Measurements from ENCODE around the gene TET3. TPM values are rescaled to one million over a fixed set of nuclear protein-coding genes. Genes with fewer than 3 reads are reported as not detected.

TET3 gene
- polyA plus RNA-seq, 4 donors = 14.1 to 24.9 (median 22.8) TPM

- no peak for DNase-seq (ENCODE audit: low read depth in 4 of 4, low spot score in 3 of 4)
Measured at GRCh38 chr2:73985308-73986084, 786 bp downstream of the TET3 start.

- DNase-seq (ENCODE audit: low read depth in 4 of 4, low spot score in 3 of 4) = no peak
Measured at GRCh38 chr2:73986085-73986681, 1.5 kb downstream of the TET3 start.

- no peak for DNase-seq (ENCODE audit: low read depth in 4 of 4, low spot score in 3 of 4)
Measured at GRCh38 chr2:73987109-73987947, 2.6 kb downstream of the TET3 start.

GRCh38 chr2:73987948-73988700, 3.4 kb downstream of the TET3 start:
- DNase-seq (ENCODE audit: low read depth in 4 of 4, low spot score in 3 of 4) = no peak

- DNase-seq (ENCODE audit: low read depth in 4 of 4, low spot score in 3 of 4) = no peak
Measured at GRCh38 chr2:73989972-73990371, 5.3 kb downstream of the TET3 start.

- no peak for DNase-seq (ENCODE audit: low read depth in 4 of 4, low spot score in 3 of 4)
Measured at GRCh38 chr2:73990531-73990930, 5.8 kb downstream of the TET3 start.

GRCh38 chr2:73992036-73992435, 7.3 kb downstream of the TET3 start:
- no peak for DNase-seq (ENCODE audit: low read depth in 4 of 4, low spot score in 3 of 4)

GRCh38 chr2:73993376-73993775, 8.7 kb downstream of the TET3 start:
- DNase-seq (ENCODE audit: low read depth in 4 of 4, low spot score in 3 of 4) = no peak

- DNase-seq (ENCODE audit: low read depth in 4 of 4, low spot score in 3 of 4) = no peak
Measured at GRCh38 chr2:73993778-73994177, 9.1 kb downstream of the TET3 start.

- DNase-seq (ENCODE audit: low read depth in 4 of 4, low spot score in 3 of 4) = no peak
Measured at GRCh38 chr2:73994178-73994831, 9.6 kb downstream of the TET3 start.

- no peak for DNase-seq (ENCODE audit: low read depth in 4 of 4, low spot score in 3 of 4)
Measured at GRCh38 chr2:73995810-73996209, 11.1 kb downstream of the TET3 start.

GRCh38 chr2:73997813-73998212, 13.1 kb downstream of the TET3 start:
- no peak for DNase-seq (ENCODE audit: low read depth in 4 of 4, low spot score in 3 of 4)

GRCh38 chr2:73998451-73998850, 13.7 kb downstream of the TET3 start:
- DNase-seq (ENCODE audit: low read depth in 4 of 4, low spot score in 3 of 4) = no peak

GRCh38 chr2:73998933-73999332, 14.2 kb downstream of the TET3 start:
- no peak for DNase-seq (ENCODE audit: low read depth in 4 of 4, low spot score in 3 of 4)

GRCh38 chr2:73999881-74000597, 15.3 kb downstream of the TET3 start:
- DNase-seq (ENCODE audit: low read depth in 4 of 4, low spot score in 3 of 4) = peak in 1 of 4 donors; percentile 69

- DNase-seq (ENCODE audit: low read depth in 4 of 4, low spot score in 3 of 4) = no peak
Measured at GRCh38 chr2:74000666-74001065, 16.0 kb downstream of the TET3 start.

- no peak for DNase-seq (ENCODE audit: low read depth in 4 of 4, low spot score in 3 of 4)
Measured at GRCh38 chr2:74001121-74001520, 16.4 kb downstream of the TET3 start.

GRCh38 chr2:74001781-74002504, 17.2 kb downstream of the TET3 start:
- DNase-seq (ENCODE audit: low read depth in 4 of 4, low spot score in 3 of 4) = no peak
